Measurements from ENCODE around the gene ARHGAP29. TPM values are rescaled to one million over a fixed set of nuclear protein-coding genes. Genes with fewer than 3 reads are reported as not detected.

The ARHGAP29 gene
- total RNA-seq, 4 donors from 2014 or later = 4.9 to 29.7 (median 8.7) TPM

GRCh38 chr1:94272388-94272787 lies 35.0 kb upstream of the ARHGAP29 start:
- no peak for DNase-seq
- Histone ChIP-seq H3K4me3 (no peak overlapping the region), H3K27ac (no peak overlapping the region), H3K27me3 (no peaks in the 10 kb centered on the region), H3K4me1 (no peaks in the 10 kb centered on the region), H3K9me3 (no peaks in the 10 kb centered on the region), H3K36me3 (no peaks in the 10 kb centered on the region)
- TF ChIP-seq CTCF (IDR thresholded peaks at IDR 0.05) (no peak), POLR2A (IDR thresholded peaks at IDR 0.05) (no peak)

- Histone ChIP-seq H3K9me3 (no peaks in the 10 kb centered on the region), H3K4me3 (no peak overlapping the region), H3K27ac (no peak overlapping the region), H3K27me3 (no peaks in the 10 kb centered on the region), H3K4me1 (no peaks in the 10 kb centered on the region), H3K36me3 (no peaks in the 10 kb centered on the region)
- TF ChIP-seq CTCF (IDR thresholded peaks at IDR 0.05) (no peak), POLR2A (IDR thresholded peaks at IDR 0.05) (no peak)
- no peak for DNase-seq
These were observed 34.0 kb upstream of the ARHGAP29 start for GRCh38 chr1:94271373-94271772.

GRCh38 chr1:94270801-94271203 lies 33.4 kb upstream of the ARHGAP29 start:
- Histone ChIP-seq H3K4me3 (no peak overlapping the region), H3K36me3 (no peaks in the 10 kb centered on the region), H3K27ac (no peak overlapping the region), H3K4me1 (no peaks in the 10 kb centered on the region), H3K27me3 (no peaks in the 10 kb centered on the region), H3K9me3 (no peaks in the 10 kb centered on the region)
- no peak for TF ChIP-seq CTCF (IDR thresholded peaks at IDR 0.05)
- TF ChIP-seq POLR2A (IDR thresholded peaks at IDR 0.05) = no peak
- DNase-seq = no peak

GRCh38 chr1:94269921-94270320 lies 32.5 kb upstream of the ARHGAP29 start:
- H3K27ac ChIP-seq = no peak overlapping the region
- no peak overlapping the region for H3K4me3 ChIP-seq
- no peaks in the 10 kb centered on the region for H3K36me3 ChIP-seq
- no peaks in the 10 kb centered on the region for H3K4me1 ChIP-seq
- no peaks in the 10 kb centered on the region for H3K27me3 ChIP-seq
- no peak for DNase-seq
- no peaks in the 10 kb centered on the region for H3K9me3 ChIP-seq
- TF ChIP-seq POLR2A (IDR thresholded peaks at IDR 0.05) (no peak), CTCF (IDR thresholded peaks at IDR 0.05) (no peak)

- H3K27ac ChIP-seq = no peak overlapping the region
- no peaks in the 10 kb centered on the region for H3K27me3 ChIP-seq
- no peaks in the 10 kb centered on the region for H3K36me3 ChIP-seq
- no peaks in the 10 kb centered on the region for H3K9me3 ChIP-seq
- no peak overlapping the region for H3K4me3 ChIP-seq
- no peak for TF ChIP-seq CTCF (IDR thresholded peaks at IDR 0.05)
- TF ChIP-seq POLR2A (IDR thresholded peaks at IDR 0.05) = no peak
- H3K4me1 ChIP-seq = no peaks in the 10 kb centered on the region
- DNase-seq = no peak
These were observed 28.5 kb upstream of the ARHGAP29 start for GRCh38 chr1:94265906-94266305.

GRCh38 chr1:94265011-94265422 lies 27.6 kb upstream of the ARHGAP29 start:
- no peak overlapping the region for H3K27ac ChIP-seq

More at GRCh38 chr1:94265011-94265422, 27.6 kb upstream of the ARHGAP29 start:
- Histone ChIP-seq H3K27me3 (no peaks in the 10 kb centered on the region), H3K4me1 (no peaks in the 10 kb centered on the region), H3K36me3 (no peaks in the 10 kb centered on the region), H3K4me3 (no peak overlapping the region), H3K9me3 (no peaks in the 10 kb centered on the region)
- DNase-seq = no peak
- TF ChIP-seq POLR2A (IDR thresholded peaks at IDR 0.05) = no peak
- no peak for TF ChIP-seq CTCF (IDR thresholded peaks at IDR 0.05)

Data from Peyer's patch (tissue), 4 donors.